GM12873 (cell line): ENCODE measurements around the gene MRC1.

ENCODE experiments used
- CTCF ChIP-seq: IDR thresholded peaks from 2 replicates; pipeline ENCODE4 v1.5.1; 2012; ENCODE audit warnings: low read depth, mild to moderate bottlenecking, moderate library complexity, low read length, control low read depth; ENCODE audit not compliant: insufficient read depth; ENCODE audit errors: missing control alignments

The MRC1 gene

GRCh38 chr10:17814973-17815372, 5.8 kb downstream of the MRC1 start:
- no peak for TF ChIP-seq CTCF

- no peak for TF ChIP-seq CTCF
These were observed 7.1 kb downstream of the MRC1 start for GRCh38 chr10:17816199-17816598.

GRCh38 chr10:17817316-17817715, 8.2 kb downstream of the MRC1 start:
- TF ChIP-seq CTCF, result no peak

- TF ChIP-seq CTCF, result no peak
These were observed 8.6 kb downstream of the MRC1 start for GRCh38 chr10:17817790-17818189.

- no peak for TF ChIP-seq CTCF
These were observed 10.7 kb downstream of the MRC1 start for GRCh38 chr10:17819836-17820235.

- no peak for TF ChIP-seq CTCF
These were observed 11.8 kb downstream of the MRC1 start for GRCh38 chr10:17820943-17821342.

- TF ChIP-seq CTCF, result no peak
These were observed 12.7 kb downstream of the MRC1 start for GRCh38 chr10:17821893-17822292.

GRCh38 chr10:17831341-17831740, 22.2 kb downstream of the MRC1 start:
- no peak for TF ChIP-seq CTCF
